ENCODE measurements around the gene WASHC4.
"Not testable (repeated sequence)": the region's sequence is repeated elsewhere in the genome, so short reads cannot be mapped to it uniquely, and the experiment has no call there.

WASHC4 gene

GRCh38 chr12:105175397-105175990 lies 68.0 kb downstream of the WASHC4 start:
- DNase-seq = peak in 1 of 3 donors; percentile 5
- 44% methylated on average over 2 of the region's 2 CpGs for WGBS (ENCODE audit: insufficient coverage)
- H3K9me3 ChIP-seq (ENCODE audit: control extremely low read depth in 1 of 5, control insufficient read depth in 4 of 5, insufficient read depth in 2 of 5, low read depth in 1 of 5, low read length in 4 of 5) = no peaks in the 10 kb centered on the region
- POLR2A ChIA-PET = no interaction called here
- H3K36me3 ChIP-seq (ENCODE audit: control insufficient read depth in 4 of 4, insufficient read depth in 4 of 4, low read length in 3 of 4) = peaks cover 5 to 39% (median 21%) of the 10 kb centered on the region in 4 experiments
- H3K27ac ChIP-seq (ENCODE audit: insufficient read depth in 1 of 2, low read depth in 1 of 2, low read length in 2 of 2, poor library complexity in 1 of 2, severe bottlenecking in 2 of 2) = no peak overlapping the region
- H3K4me1 ChIP-seq (ENCODE audit: control extremely low read depth in 1 of 4, control insufficient read depth in 4 of 4, insufficient read depth in 4 of 4, low read length in 3 of 4) = peaks cover 0 to 10% (median 2%) of the 10 kb centered on the region in 4 experiments
- no peak overlapping the region for H3K4me3 ChIP-seq (ENCODE audit: control insufficient read depth in 1 of 7, extremely low read depth in 1 of 7, insufficient read depth in 4 of 7, low read depth in 2 of 7, low read length in 6 of 7)
- CTCF ChIA-PET = interaction anchor here (1.8 kb wide), 1 partner anchor 9 kb away, joined by 4 read pairs; no protein-coding TSS in a partner anchor
- no peaks in the 10 kb centered on the region for H3K27me3 ChIP-seq (replicated peaks in 2 of 5; ENCODE audit: control insufficient read depth in 4 of 5, insufficient read depth in 5 of 5, low read length in 4 of 5)

- ChIA-PET CTCF (no interaction called here), POLR2A (no interaction called here)
- peaks cover 3 to 29% (median 17%) of the 10 kb centered on the region in 4 experiments for H3K36me3 ChIP-seq (ENCODE audit: control insufficient read depth in 4 of 4, insufficient read depth in 4 of 4, low read length in 3 of 4)
- no peak overlapping the region for H3K4me3 ChIP-seq (ENCODE audit: control insufficient read depth in 1 of 7, extremely low read depth in 1 of 7, insufficient read depth in 4 of 7, low read depth in 2 of 7, low read length in 6 of 7)
- no peak overlapping the region for H3K27ac ChIP-seq (ENCODE audit: insufficient read depth in 1 of 2, low read depth in 1 of 2, low read length in 2 of 2, poor library complexity in 1 of 2, severe bottlenecking in 2 of 2)
- peaks cover 0 to 10% (median 2%) of the 10 kb centered on the region in 4 experiments for H3K4me1 ChIP-seq (ENCODE audit: control extremely low read depth in 1 of 4, control insufficient read depth in 4 of 4, insufficient read depth in 4 of 4, low read length in 3 of 4)
- DNase-seq = no peak
- peaks cover 0 to 4% (median 0%) of the 10 kb centered on the region in 5 experiments for H3K9me3 ChIP-seq (ENCODE audit: control extremely low read depth in 1 of 5, control insufficient read depth in 4 of 5, insufficient read depth in 2 of 5, low read depth in 1 of 5, low read length in 4 of 5)
- 100% methylated on average over 1 of the region's 4 CpGs for WGBS (ENCODE audit: insufficient coverage)
- no peaks in the 10 kb centered on the region for H3K27me3 ChIP-seq (replicated peaks in 2 of 5; ENCODE audit: control insufficient read depth in 4 of 5, insufficient read depth in 5 of 5, low read length in 4 of 5)
These were observed 69.7 kb downstream of the WASHC4 start for GRCh38 chr12:105177208-105177607.

DNA sequence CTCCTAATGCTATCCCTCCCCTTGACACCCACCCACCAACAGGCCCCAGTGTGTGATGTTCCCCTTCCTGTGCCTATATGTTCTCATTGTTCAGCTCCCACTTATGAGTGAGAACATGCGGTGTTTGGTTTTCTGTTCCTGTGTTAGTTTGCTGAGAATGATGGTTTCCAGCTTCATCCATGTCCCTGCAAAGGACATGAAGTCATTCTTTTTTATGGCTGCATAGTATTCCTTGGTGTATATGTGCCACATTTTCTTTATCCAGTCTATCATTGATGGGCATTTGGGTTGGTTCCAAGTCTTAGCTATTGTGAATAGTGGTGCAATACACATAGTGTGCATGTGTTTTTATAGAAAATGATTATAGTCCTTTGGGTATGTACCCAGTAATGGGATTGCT lies 71.6 kb downstream of the WASHC4 start:
- H3K4me1 ChIP-seq (ENCODE audit: control extremely low read depth in 1 of 4, control insufficient read depth in 4 of 4, insufficient read depth in 4 of 4, low read length in 3 of 4); H3K4me3 ChIP-seq (ENCODE audit: control insufficient read depth in 1 of 7, extremely low read depth in 1 of 7, insufficient read depth in 4 of 7, low read depth in 2 of 7, low read length in 6 of 7); H3K27ac ChIP-seq (ENCODE audit: insufficient read depth in 1 of 2, low read depth in 1 of 2, low read length in 2 of 2, poor library complexity in 1 of 2, severe bottlenecking in 2 of 2); CTCF ChIA-PET; POLR2A ChIA-PET; H3K27me3 ChIP-seq (replicated peaks in 2 of 5; ENCODE audit: control insufficient read depth in 4 of 5, insufficient read depth in 5 of 5, low read length in 4 of 5); DNase-seq; H3K9me3 ChIP-seq (ENCODE audit: control extremely low read depth in 1 of 5, control insufficient read depth in 4 of 5, insufficient read depth in 2 of 5, low read depth in 1 of 5, low read length in 4 of 5): not testable (repeated sequence)
- no CpG with 5 or more reads among the region's 1 CpG for WGBS (ENCODE audit: insufficient coverage)
- H3K36me3 ChIP-seq (ENCODE audit: control insufficient read depth in 4 of 4, insufficient read depth in 4 of 4, low read length in 3 of 4) = peaks cover 3 to 34% (median 18%) of the 10 kb centered on the region in 4 experiments

DNA sequence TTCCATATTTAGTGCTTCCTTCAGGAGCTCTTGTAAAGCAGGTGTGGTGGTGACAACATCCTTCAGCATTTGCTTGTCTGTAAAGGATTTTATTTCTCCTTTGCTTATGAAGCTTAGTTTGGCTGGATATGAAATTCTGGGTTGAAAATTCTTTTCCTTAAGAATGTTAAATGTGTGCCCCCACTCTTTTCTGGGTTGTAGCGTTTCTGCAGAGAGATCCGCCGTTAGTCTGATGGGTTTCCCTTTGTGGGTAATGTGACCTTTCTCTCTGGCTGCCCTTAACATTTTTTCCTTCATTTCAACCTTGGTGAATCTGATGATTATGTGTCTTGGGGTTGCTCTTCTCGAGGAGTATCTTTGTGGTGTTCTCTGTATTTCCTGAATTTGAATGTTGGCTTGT lies 75.9 kb downstream of the WASHC4 start:
- H3K4me3 ChIP-seq (ENCODE audit: control insufficient read depth in 1 of 7, extremely low read depth in 1 of 7, insufficient read depth in 4 of 7, low read depth in 2 of 7, low read length in 6 of 7); H3K27ac ChIP-seq (ENCODE audit: insufficient read depth in 1 of 2, low read depth in 1 of 2, low read length in 2 of 2, poor library complexity in 1 of 2, severe bottlenecking in 2 of 2); DNase-seq; H3K27me3 ChIP-seq (replicated peaks in 2 of 5; ENCODE audit: control insufficient read depth in 4 of 5, insufficient read depth in 5 of 5, low read length in 4 of 5); H3K9me3 ChIP-seq (ENCODE audit: control extremely low read depth in 1 of 5, control insufficient read depth in 4 of 5, insufficient read depth in 2 of 5, low read depth in 1 of 5, low read length in 4 of 5); POLR2A ChIA-PET; H3K4me1 ChIP-seq (ENCODE audit: control extremely low read depth in 1 of 4, control insufficient read depth in 4 of 4, insufficient read depth in 4 of 4, low read length in 3 of 4); CTCF ChIA-PET: not testable (repeated sequence)
- no CpG with 5 or more reads among the region's 4 CpGs for WGBS (ENCODE audit: insufficient coverage)
- peaks cover 0 to 45% (median 24%) of the 10 kb centered on the region in 4 experiments for H3K36me3 ChIP-seq (ENCODE audit: control insufficient read depth in 4 of 4, insufficient read depth in 4 of 4, low read length in 3 of 4)

GRCh38 chr12:105183976-105184375 lies 76.4 kb downstream of the WASHC4 start:
- H3K4me3 ChIP-seq (ENCODE audit: control insufficient read depth in 1 of 7, extremely low read depth in 1 of 7, insufficient read depth in 4 of 7, low read depth in 2 of 7, low read length in 6 of 7); POLR2A ChIA-PET; H3K27me3 ChIP-seq (replicated peaks in 2 of 5; ENCODE audit: control insufficient read depth in 4 of 5, insufficient read depth in 5 of 5, low read length in 4 of 5); H3K4me1 ChIP-seq (ENCODE audit: control extremely low read depth in 1 of 4, control insufficient read depth in 4 of 4, insufficient read depth in 4 of 4, low read length in 3 of 4); DNase-seq; H3K27ac ChIP-seq (ENCODE audit: insufficient read depth in 1 of 2, low read depth in 1 of 2, low read length in 2 of 2, poor library complexity in 1 of 2, severe bottlenecking in 2 of 2); H3K9me3 ChIP-seq (ENCODE audit: control extremely low read depth in 1 of 5, control insufficient read depth in 4 of 5, insufficient read depth in 2 of 5, low read depth in 1 of 5, low read length in 4 of 5): not testable (repeated sequence)
- peaks cover 0 to 46% (median 26%) of the 10 kb centered on the region in 4 experiments for H3K36me3 ChIP-seq (ENCODE audit: control insufficient read depth in 4 of 4, insufficient read depth in 4 of 4, low read length in 3 of 4)
- WGBS (ENCODE audit: insufficient coverage) = 88% methylated on average over 3 of the region's 5 CpGs
- CTCF ChIA-PET = interaction anchor here (1.8 kb wide), 1 partner anchor 8 kb away, joined by 4 read pairs; no protein-coding TSS in a partner anchor

DNA sequence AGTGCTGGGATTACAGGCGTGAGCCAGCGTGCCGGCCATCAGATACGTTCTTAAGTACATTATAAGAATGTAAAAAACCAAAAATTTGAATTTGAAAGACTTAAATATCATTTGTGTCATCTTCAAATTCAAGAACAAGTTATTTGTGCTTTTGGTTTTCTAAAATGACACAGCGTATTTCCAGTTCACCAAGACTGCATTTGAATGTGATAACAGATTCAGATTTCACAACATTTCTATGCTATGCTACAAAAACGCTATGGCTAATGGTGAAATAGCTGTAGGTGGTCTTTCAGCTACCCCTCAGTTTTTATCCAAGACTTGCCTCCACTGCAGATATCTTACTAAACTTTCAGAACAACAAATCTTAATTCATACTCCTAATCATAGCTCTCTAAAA lies 81.8 kb downstream of the WASHC4 start:
- peak in 1 of 3 donors; percentile 12 for DNase-seq
- H3K4me1 ChIP-seq (ENCODE audit: control extremely low read depth in 1 of 4, control insufficient read depth in 4 of 4, insufficient read depth in 4 of 4, low read length in 3 of 4) = no peaks in the 10 kb centered on the region
- H3K27me3 ChIP-seq (replicated peaks in 2 of 5; ENCODE audit: control insufficient read depth in 4 of 5, insufficient read depth in 5 of 5, low read length in 4 of 5) = no peaks in the 10 kb centered on the region
- WGBS (ENCODE audit: insufficient coverage) = no CpG with 5 or more reads among the region's 6 CpGs
- H3K36me3 ChIP-seq (ENCODE audit: control insufficient read depth in 4 of 4, insufficient read depth in 4 of 4, low read length in 3 of 4) = peaks cover 10 to 82% (median 57%) of the 10 kb centered on the region in 4 experiments
- POLR2A ChIA-PET = no interaction called here
- no peak overlapping the region for H3K27ac ChIP-seq (ENCODE audit: insufficient read depth in 1 of 2, low read depth in 1 of 2, low read length in 2 of 2, poor library complexity in 1 of 2, severe bottlenecking in 2 of 2)
- no peak overlapping the region for H3K4me3 ChIP-seq (ENCODE audit: control insufficient read depth in 1 of 7, extremely low read depth in 1 of 7, insufficient read depth in 4 of 7, low read depth in 2 of 7, low read length in 6 of 7)
- no peaks in the 10 kb centered on the region for H3K9me3 ChIP-seq (ENCODE audit: control extremely low read depth in 1 of 5, control insufficient read depth in 4 of 5, insufficient read depth in 2 of 5, low read depth in 1 of 5, low read length in 4 of 5)
- CTCF ChIA-PET = no interaction called here

GRCh38 chr12:105190530-105190929 lies 83.0 kb downstream of the WASHC4 start:
- H3K27ac ChIP-seq (ENCODE audit: insufficient read depth in 1 of 2, low read depth in 1 of 2, low read length in 2 of 2, poor library complexity in 1 of 2, severe bottlenecking in 2 of 2) = no peak overlapping the region
- 98% methylated on average over 6 of the region's 6 CpGs for WGBS (ENCODE audit: insufficient coverage)
- H3K4me3 ChIP-seq (ENCODE audit: control insufficient read depth in 1 of 7, extremely low read depth in 1 of 7, insufficient read depth in 4 of 7, low read depth in 2 of 7, low read length in 6 of 7) = no peak overlapping the region
- CTCF ChIA-PET = interaction anchor here (1.3 to 1.5 kb wide), 2 partner anchors 21 to 55 kb away, joined by 3 to 4 read pairs; no protein-coding TSS in a partner anchor
- no peaks in the 10 kb centered on the region for H3K27me3 ChIP-seq (replicated peaks in 2 of 5; ENCODE audit: control insufficient read depth in 4 of 5, insufficient read depth in 5 of 5, low read length in 4 of 5)
- H3K9me3 ChIP-seq (ENCODE audit: control extremely low read depth in 1 of 5, control insufficient read depth in 4 of 5, insufficient read depth in 2 of 5, low read depth in 1 of 5, low read length in 4 of 5) = no peaks in the 10 kb centered on the region
- peaks cover 10 to 79% (median 56%) of the 10 kb centered on the region in 4 experiments for H3K36me3 ChIP-seq (ENCODE audit: control insufficient read depth in 4 of 4, insufficient read depth in 4 of 4, low read length in 3 of 4)
- DNase-seq = no peak
- H3K4me1 ChIP-seq (ENCODE audit: control extremely low read depth in 1 of 4, control insufficient read depth in 4 of 4, insufficient read depth in 4 of 4, low read length in 3 of 4) = no peaks in the 10 kb centered on the region
- POLR2A ChIA-PET = no interaction called here

Data from common myeloid progenitor, CD34-positive (primary cell).